HG02884 (cell line): Measurements from ENCODE around the gene FIP1L1.
A peak's percentile ranks its signal among the peaks of the same experiment; 100 is the strongest.
"Not testable (repeated sequence)": the region's sequence is repeated elsewhere in the genome, so short reads cannot be mapped to it uniquely, and the experiment has no call there.

Experiments used
- ATAC-seq: cut with Tn5 transposase; IDR thresholded peaks from one replicate; pipeline ENCODE4 v1.9.1; 2021; ENCODE audit warnings: mild to moderate bottlenecking, moderate library complexity; ENCODE audit not compliant: unreplicated experiment

FIP1L1 gene, protein sequence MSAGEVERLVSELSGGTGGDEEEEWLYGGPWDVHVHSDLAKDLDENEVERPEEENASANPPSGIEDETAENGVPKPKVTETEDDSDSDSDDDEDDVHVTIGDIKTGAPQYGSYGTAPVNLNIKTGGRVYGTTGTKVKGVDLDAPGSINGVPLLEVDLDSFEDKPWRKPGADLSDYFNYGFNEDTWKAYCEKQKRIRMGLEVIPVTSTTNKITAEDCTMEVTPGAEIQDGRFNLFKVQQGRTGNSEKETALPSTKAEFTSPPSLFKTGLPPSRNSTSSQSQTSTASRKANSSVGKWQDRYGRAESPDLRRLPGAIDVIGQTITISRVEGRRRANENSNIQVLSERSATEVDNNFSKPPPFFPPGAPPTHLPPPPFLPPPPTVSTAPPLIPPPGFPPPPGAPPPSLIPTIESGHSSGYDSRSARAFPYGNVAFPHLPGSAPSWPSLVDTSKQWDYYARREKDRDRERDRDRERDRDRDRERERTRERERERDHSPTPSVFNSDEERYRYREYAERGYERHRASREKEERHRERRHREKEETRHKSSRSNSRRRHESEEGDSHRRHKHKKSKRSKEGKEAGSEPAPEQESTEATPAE

DNA sequence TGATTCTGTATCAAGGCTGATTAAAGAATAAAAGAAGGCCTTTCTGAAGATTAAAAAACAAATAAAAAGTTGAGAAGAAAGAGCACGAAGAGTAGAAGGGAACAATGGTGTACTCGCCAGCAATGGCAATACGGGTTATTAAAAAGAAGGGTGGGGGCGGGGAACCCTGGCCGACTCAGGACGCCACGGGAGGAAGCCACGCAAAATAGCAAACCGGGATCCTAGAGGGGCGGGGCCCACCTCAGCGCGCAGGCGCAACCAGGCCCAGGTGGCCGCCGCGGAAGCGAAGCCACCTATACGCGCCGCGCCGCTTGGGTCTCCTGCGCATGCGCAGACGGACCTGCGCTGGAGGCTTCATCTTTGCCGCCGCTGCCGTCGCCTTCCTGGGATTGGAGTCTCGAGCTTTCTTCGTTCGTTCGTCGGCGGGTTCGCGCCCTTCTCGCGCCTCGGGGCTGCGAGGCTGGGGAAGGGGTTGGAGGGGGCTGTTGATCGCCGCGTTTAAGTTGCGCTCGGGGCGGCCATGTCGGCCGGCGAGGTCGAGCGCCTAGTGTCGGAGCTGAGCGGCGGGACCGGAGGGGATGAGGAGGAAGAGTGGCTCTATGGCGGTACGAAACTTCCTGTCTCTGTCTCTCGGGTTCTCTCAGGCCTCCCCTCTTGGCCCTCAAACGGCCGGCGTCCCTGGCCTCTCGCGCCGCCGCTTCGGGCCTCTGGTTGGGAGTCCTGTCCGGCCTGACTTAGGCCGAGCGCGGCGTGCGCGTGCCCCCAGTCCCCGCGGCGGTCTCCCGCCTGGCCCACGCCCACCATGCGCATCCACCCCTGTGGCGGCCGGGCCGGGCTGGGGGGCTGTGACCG lies at the start of gene FIP1L1:
TSS of gene FIP1L1 (plus strand) at position 323 of the 852 bp plus-strand sequence. CDS start at position 521, 198 bp downstream.
- peak; percentile 88 for ATAC-seq

DNA sequence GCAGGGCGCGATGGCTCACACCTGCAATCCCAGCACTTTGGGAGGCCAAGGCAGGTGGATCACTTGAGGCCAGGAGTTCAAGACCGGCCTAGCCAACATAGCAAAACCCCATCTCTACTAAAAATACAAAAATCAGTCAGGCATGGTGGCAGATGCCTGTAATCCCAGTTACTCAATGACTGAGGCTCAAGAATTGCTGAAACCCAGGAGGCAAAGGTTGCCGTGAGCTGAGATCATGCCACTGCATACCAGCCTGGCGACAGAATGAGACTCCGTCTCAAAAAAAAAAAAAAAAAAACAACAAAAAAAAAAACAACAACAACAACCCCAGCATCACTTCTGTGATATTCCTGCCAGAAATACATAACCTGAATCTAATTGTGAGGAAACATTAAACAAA lies 42.5 kb upstream of the FIP1L1 start:
- ATAC-seq, result not testable (repeated sequence)

DNA sequence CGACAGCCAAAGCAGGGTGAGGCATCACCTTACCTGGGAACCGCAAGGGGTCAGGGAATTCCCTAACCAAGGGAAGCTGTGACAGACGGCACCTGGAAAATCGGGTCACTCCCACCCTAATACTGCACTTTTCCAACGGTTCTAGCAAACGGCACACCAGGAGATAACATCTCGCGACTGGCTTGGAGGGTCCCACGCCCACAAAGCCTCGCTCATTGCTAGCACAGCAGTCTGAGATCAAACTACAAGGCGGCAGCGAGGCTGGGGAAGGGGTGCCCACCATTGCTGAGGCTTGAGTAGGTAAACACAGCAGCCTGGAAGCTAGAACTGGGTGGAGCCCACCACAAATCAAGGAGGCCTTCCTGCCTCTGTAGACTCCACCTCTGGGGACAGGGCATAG lies 37.3 kb upstream of the FIP1L1 start:
- ATAC-seq, result not testable (repeated sequence)

DNA sequence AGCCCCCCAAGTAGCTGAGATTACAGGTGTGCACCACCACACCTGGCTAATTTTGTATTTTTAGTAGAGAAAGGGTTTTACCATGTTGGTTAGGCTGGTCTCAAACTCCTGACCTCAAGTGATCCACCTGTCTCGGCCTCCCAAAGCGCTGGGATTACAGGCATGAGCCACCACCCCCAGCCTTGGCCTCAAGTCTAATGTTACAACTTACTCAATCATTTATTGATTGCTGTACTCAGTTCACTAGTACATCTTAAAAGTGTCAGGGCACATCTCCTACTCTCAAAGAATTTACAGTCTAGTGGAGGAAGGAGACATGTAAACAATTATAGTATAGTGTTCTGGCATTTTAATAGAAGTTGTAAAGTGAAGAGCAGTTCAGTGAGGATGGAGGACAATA lies 31.0 kb upstream of the FIP1L1 start:
- not testable (repeated sequence) for ATAC-seq

DNA sequence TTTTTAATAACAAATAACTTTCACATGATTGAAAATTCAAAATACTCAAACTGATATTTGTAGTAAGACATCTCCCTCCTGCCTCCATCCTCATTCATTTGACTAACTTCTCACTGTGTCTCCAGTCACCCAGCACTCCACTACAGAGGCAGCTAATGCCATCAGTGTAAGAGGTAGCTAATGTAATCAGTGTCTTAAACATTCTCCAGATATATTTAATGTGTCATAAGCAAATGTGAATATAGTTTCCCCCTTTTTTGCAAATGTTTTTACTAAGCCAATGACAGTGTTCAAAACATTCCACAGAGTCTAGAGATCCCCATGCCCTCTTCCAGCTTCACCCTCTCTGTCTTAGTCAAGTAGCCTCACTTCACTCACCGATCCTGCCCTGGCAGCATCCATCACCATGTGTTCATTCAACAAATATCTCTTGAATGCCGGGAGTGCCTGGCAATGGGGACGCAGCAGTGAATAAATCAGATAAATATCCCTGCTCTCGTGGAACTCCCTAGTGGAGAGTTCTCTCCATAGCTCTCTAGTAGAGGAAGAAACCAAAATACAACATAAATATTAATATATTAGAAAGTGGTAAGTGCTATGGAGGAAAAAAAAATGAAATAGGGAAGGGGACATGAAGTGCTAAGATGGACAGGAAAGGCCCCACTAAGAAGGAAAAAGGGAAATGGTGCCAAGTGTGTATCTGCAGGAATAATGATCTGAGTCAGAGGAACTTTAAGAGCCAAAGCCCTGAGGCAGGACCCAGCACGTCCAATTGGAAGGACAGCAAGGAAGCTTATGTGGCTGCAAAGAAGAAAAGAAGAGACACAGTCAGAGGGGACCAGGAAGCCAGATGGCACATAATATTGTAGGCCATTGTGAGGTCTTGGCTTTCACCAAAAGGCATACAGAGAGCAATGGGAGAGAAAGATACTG lies 30.3 kb upstream of the FIP1L1 start:
- no peak for ATAC-seq

DNA sequence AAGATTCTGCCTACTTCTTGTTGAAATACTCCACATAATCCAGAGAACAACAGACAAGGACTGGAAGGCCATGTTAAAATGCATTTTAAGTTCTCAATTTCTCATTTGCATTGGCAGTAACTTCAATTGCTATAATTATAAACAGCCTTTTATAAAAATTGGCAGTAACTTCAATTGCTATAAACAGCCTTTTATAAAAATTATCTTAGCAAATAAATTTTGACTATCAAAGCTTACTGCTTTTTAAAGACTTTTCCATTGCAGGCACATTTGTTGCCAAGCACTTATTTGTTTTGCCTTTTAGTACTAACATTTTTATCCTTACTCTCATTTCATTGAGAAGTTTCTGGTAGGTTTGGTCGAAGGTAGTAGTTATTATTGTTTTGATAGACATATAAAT lies 29.4 kb upstream of the FIP1L1 start:
- ATAC-seq, result no peak

DNA sequence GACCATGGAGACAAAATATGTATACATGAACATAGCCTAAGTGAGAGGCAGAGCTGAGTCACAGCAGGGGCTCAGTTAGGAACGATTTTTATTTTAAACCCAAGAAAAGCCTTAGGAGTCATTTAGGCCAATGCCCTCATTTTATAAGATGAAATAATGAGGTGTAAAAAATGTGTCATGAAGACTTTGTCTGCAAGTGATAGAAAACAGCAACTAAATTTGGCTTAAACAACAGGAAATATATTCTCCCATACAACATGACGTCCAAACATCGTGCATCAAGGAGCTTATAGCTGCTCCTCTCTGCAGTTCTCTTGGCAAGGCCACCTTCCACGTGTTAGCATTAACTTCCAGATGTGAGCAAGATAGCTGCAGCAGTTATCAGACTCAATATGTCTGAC lies 28.4 kb upstream of the FIP1L1 start:
- no peak for ATAC-seq

DNA sequence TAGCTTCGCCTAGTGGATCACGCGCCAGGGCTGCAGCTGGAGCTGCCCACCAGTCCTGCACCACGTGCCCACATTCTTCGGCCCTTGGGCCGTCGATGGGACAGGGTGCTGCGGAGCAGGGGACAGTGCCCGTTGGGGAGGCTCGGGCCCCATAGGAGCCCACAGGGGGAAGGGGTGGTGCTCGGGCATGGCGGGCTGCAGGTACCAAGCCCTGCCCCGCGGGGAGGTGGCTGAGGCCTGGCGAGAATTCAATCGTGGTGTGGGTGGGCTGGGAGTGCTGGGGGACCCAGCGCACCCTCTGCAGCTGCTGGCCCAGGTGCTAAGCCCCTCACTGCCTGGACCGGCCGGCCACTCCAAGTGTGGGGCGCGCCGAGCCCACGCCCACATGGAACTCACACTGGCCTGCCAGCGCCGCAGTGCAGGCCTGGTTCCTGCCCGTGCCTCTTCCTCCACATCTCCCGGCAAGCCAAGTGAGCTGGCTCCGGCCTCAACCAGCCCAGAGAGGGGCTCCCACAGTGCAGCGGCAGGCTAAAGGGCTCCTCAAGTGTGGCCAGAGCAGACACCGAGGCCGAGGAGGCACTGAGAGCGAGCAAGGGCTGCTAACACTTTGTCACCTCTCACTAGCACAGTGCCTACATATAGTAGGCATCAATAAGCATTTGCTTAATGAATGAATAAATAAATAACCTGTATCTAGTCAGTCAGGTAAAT lies 23.3 kb upstream of the FIP1L1 start:
- ATAC-seq, result no peak

DNA sequence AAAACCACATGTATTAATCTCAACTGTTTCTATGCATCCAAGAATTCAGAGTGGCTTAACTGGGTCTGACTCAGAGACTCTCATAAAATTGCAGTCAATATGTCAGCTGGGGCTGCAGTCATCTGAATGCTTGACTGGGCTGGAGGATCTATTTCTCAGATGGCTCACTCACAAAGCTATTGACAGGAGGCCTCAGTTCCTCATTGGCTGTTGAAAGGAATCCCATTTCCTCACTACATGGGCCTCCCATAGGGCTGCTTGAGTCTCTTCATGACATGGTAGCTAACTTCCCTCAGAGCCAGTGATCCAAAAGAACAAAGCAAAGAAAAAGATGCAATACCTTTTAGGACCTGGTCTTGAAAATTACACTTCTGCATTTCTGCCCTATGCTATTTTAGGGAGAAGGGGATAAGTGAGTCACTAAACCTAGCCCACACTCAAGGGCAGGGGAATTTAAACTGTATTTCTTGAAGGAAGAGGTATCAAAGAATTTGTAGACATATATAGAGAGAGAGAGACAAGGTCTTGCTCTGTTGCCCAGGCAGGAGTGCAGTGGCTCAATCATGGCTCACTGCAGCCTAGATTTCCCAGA lies 21.4 kb upstream of the FIP1L1 start:
- no peak for ATAC-seq

DNA sequence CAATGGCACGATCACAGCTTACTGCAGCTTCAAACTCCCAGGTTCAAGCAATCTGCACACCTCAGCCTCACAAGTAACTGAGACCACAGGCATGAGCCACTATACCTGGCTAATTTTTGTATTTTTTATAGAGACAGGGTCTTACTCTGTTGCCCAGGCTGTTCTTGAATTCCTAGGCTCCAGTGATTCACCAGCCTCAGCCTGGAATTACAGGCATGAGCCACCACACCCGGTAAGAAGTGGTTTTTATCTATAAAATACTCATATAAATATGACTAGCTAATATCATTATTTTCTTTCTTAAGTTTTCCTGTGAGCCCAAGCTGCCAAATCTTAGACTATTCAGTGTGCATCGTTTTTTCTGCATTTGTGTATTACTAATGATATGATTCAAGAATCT lies 16.0 kb upstream of the FIP1L1 start:
- ATAC-seq, result no peak

DNA sequence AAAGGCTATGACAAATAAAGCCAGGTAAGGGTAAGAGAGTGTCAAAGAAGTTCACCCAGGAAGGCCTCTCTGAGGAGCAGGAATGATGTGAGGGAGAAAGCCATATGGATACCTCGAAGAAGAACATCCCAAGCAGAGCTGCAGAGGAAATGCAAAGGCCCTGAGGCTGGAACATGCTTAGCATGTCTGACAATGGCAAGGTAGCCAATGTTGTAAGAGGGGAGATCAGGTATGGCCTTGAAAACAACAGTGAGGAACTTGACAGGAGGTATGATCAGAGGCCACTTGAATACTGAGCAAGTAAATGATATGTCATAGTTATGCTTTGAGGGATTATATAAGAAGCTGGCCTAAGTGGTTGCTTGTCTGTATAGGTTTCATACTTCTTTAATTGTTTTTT lies 15.3 kb upstream of the FIP1L1 start:
- ATAC-seq, result no peak

DNA sequence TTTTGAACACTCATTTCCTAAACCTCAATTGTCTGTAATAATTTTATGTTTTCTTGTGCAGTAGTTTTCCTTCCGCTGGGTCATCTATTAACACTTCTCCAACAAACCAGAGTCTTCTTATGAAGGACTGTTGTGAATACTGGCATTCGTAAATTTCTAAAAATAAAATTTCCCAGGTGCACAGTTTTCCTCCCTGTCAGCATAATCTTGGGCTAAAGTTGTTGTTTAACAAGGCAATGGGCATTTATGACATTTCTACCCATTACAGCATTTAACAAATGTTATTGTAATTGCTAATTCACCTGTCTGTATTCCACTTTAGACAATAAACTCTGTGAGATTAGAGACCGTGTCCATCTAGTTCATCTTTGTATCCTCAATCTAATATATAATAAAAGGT lies 12.8 kb upstream of the FIP1L1 start:
- no peak for ATAC-seq

DNA sequence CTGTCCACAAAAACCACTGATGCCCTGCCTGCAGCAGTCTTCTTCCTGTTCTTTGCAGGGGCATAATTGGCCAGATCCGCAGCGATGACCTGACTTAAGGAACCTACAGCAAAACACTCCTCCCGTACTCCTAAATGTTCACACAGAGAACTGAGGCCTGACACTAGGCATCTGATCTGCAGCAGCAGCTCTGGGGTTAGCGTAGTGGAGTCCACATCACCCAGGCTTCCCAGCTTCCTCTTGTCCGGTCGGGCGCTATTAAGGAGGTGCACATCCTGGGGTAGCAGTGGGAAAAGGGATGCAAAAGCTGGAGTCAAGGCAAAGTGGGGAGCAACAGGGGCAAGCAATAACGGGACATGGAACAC lies 12.3 kb upstream of the FIP1L1 start:
- no peak for ATAC-seq

DNA sequence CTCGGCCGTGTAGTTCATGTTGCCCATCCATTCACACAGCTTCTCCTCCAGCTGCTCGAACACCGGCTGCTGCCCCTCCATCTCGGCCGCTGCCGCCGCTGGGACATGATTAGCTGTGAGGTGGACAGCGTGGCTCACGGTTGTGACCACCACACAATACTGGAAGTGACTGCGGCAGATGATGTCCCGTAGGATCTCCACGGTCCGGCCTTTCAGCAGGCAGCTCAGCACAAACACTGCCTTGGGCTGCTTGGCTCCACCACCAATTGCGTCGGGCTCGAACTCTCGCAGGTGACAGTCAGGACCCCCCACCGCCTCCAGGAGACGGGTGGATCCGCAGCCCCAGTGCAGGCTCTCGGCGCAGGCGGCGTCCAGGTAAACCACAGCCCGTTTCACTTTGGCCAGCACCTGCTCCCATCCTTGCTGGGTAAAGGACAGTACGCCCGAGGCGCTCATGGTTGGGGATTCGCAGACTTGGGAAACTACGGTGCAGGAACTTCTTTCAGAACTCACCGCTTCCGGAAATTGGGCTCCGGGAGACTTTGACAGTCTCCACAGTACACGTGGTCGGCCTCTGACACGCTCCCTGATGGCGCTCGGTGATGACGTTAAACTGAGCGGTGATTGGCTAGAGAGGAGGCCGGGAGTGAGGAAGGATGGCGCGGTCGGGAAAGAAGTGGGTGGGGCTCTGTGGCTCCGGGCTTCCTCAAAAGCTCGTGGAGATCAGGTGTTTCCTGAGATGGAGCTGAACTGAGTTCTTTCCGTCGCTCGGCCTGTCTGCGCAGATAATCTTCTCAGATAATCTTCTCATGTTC lies 11.7 kb upstream of the FIP1L1 start, which contains the start of gene SCFD2:
TSS of gene SCFD2 (minus strand) at position 576 of the 815 bp plus-strand sequence.
- peak; percentile 99 for ATAC-seq

DNA sequence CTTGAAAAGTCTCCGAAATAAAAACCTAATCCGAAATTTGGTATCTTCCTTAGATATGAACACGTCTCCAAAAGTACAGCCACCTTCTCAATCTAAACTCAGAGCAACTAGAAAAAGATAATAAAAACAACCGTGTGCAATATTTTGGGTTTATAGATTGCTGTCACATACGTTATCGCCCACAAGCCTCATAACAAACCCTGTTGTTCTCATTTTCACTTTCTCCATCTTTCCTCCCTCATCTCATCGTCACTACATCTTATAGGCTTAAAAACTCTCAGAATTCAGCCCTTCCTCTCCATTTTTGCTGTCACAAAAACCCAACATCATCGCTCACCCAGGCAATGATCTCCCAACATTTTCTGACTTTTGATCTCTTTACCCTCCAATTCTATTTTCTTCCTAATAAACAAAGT lies 11.1 kb upstream of the FIP1L1 start:
- no peak for ATAC-seq

DNA sequence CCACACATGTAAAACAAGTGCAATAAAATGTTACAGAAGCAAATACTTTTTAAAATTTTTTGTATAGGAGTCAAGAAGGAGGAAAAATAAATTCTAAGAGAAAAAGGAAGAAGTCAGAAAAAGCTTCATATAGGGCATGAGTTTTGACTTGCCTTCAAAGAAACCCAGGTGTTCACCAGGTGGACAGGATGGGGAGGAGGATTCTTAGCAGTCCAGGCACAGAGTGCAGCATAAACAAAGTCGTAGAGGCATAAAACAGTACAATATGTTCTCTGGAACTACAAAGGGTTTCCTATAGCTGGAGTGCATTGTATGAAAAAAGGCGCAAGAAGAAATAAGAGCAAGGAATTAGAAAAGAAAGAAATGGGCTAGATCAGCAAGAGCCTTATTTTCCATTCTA lies 9.7 kb upstream of the FIP1L1 start:
- no peak for ATAC-seq

DNA sequence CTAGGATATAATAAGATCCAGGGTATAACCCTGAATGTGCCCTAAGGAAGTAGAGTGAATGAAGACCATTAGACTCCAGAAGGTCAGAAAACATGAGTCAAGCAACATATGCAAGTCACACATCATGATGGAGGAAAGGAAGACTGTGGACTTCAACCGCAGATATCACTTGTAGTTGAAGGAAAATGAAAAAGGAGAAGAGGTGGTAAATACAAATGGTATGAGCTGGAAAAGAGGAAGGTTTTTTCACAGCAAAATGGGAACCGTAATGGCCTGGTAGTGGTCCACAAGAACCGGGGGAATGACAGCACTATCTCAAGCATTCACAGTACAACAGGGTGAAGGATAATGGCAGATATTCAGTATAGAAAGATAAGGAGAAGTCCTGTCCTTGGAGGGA lies 6.4 kb upstream of the FIP1L1 start:
- no peak for ATAC-seq

DNA sequence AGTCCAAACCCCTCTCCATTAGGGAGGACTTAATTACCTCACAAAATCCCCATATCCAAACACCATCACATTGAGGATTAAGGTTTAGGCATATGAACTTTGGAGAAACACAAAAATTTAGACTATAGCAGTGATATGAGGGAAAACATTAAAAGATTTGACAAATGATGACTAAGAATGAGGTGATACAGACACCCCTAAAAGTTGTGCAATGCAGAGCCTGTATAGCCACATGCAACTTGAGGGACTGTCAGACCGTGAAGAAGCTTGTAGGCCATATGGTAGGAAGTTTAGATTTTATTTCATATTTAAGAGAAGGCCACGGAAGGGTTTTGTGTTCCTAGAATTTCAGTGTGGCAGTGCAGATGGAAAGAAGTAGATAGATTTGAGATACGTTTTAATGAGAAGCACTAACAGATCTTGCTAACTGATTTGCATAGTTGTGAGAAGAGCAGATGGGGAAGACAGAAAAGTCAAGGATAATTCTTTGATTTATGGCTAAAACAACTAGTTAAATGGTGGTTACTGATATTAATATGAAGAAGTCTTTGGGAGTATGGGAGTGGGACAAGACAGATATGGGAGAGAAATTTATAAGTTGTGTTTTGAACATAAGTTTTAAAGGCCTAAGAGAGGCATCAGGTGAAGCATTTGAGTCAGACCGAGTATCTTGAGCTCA lies 5.5 kb upstream of the FIP1L1 start:
- no peak for ATAC-seq
